H1 (cell line): ENCODE results near the gene ZNF112. TPM values are rescaled to one million over a fixed set of nuclear protein-coding genes. Genes with fewer than 3 reads are reported as not detected.

Source experiments
- BACH1 ChIP-seq: IDR thresholded peaks from 2 replicates; pipeline ENCODE4 v1.6.1; 2012; ENCODE audit warnings: low read length, improper control_type of control experiment
- CEBPB ChIP-seq: IDR thresholded peaks from 2 replicates; pipeline ENCODE4 v1.6.1; 2012; ENCODE audit warnings: low read depth, low read length
- CHD1 ChIP-seq: IDR thresholded peaks from 2 replicates; pipeline ENCODE4 v1.6.1; 2012; ENCODE audit warnings: low read depth, low read length, improper control_type of control experiment
- CREB1 ChIP-seq: IDR thresholded peaks from 2 replicates; pipeline ENCODE4 v1.6.1; 2012; ENCODE audit warnings: inconsistent platforms
- EP300 ChIP-seq, 2 experiments: IDR thresholded peaks; 1 replicate in 1 of 2; 2 replicates in 1 of 2; pipeline ENCODE4 v1.6.1; 2011 to 2012; ENCODE audit warnings: low read depth in 2 of 2, low read length in 2 of 2, mild to moderate bottlenecking in 2 of 2, borderline replicate concordance in 1 of 2, inconsistent platforms in 1 of 2, moderate library complexity in 1 of 2
- HDAC6 ChIP-seq: IDR thresholded peaks from one replicate; pipeline ENCODE4 v1.7.1; 2012; ENCODE audit warnings: low read depth, mild to moderate bottlenecking, inconsistent platforms, low read length, moderate library complexity
- POLR2A ChIP-seq, 2 experiments: IDR thresholded peaks; 1 replicate in 1 of 2; 2 replicates in 1 of 2; pipeline ENCODE4 v1.6.1; 2011; ENCODE audit warnings: low read depth in 2 of 2, low read length in 2 of 2, mild to moderate bottlenecking in 2 of 2; ENCODE audit errors: control extremely low read depth in 1 of 2
- RAD21 ChIP-seq, 2 experiments: IDR thresholded peaks in 1 of 2; conservative IDR thresholded peaks in 1 of 2; 2 replicates each; pipeline ENCODE4 v1.6.1; 2011; ENCODE audit warnings: low read depth in 2 of 2, low read length in 2 of 2, improper control_type of control experiment in 1 of 2, inconsistent platforms in 1 of 2, mild to moderate bottlenecking in 1 of 2, moderate library complexity in 1 of 2
- RBBP5 ChIP-seq: IDR thresholded peaks from 2 replicates; pipeline ENCODE4 v1.7.1; 2012; ENCODE audit warnings: low read depth, mild to moderate bottlenecking, inconsistent platforms, low read length, moderate library complexity, borderline replicate concordance
- TBP ChIP-seq: IDR thresholded peaks from 2 replicates; pipeline ENCODE4 v1.6.1; 2011; ENCODE audit warnings: low read depth, low read length, improper control_type of control experiment
- polyA plus RNA-seq, 7 experiments: library from polyadenylated mRNA; depleted of rRNA in 3 of 7; stranded (reverse) in 5 of 7; unstranded in 2 of 7; fragments of >200 nt in 5 of 7; fragments of 200-250 nt in 2 of 7; gene quantifications; 1 replicate in 5 of 7; 2 replicates in 1 of 7; 4 replicates in 1 of 7; pipeline versions ENCODE4 v1.2.1 to v1.2.3, GENCODE V29; 2011 to 2013; ENCODE audit warnings: missing spikeins in 2 of 7, mixed read lengths in 2 of 7
- total RNA-seq: library from RNA; stranded (reverse); fragmentation: NEBNext Ultra II Directional; extraction: Animal tissue kit (Norgen Biotek cat#: 25700); gene quantifications from 2 replicates; pipeline ENCODE4 v1.2.1, GENCODE V29; 2021
- TF ChIP-seq, protein P1 (sequence below): fragments of 300-600 bp; sonication (generic); IDR thresholded peaks from 2 replicates; pipeline ENCODE4 v1.7.1; 2012; ENCODE audit warnings: low read length, moderate library complexity, mild to moderate bottlenecking, inconsistent platforms; ENCODE audit not compliant: insufficient replicate concordance
- TF ChIP-seq, protein P2 (sequence below): IDR thresholded peaks from 2 replicates; pipeline ENCODE4 v1.6.1; 2012; ENCODE audit warnings: inconsistent platforms

Gene ZNF112
- total and polyA plus RNA-seq, 2 of the 8 experiments (the other 6 are each of a cell fraction or from before 2014, with no cell fraction given): 0.70 to 2.8 TPM

DNA sequence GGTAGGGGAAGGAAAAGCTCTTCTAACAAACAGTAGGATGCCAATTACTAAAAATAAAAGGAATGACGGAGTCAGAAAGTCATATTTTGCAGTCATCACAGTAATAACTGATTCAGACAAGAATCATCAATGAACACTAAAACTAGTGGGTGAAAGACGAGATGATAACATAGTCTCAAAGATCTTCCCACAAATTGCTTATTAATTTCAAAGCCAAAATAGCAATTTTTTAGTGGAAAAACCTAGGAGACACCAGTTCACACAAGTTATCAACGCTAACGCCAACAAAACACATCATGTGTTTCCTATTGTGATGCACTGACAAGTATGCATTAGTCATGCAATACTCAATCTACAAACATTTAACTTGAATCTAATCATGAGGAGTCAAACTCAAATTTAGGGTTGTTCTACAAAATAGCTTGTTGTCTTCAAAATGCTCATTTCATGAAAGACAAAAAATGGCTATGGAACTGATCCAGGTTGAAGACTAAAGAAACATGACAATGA lies 78.2 kb downstream of the ZNF112 start (continued):
- TF ChIP-seq, protein P1, sequence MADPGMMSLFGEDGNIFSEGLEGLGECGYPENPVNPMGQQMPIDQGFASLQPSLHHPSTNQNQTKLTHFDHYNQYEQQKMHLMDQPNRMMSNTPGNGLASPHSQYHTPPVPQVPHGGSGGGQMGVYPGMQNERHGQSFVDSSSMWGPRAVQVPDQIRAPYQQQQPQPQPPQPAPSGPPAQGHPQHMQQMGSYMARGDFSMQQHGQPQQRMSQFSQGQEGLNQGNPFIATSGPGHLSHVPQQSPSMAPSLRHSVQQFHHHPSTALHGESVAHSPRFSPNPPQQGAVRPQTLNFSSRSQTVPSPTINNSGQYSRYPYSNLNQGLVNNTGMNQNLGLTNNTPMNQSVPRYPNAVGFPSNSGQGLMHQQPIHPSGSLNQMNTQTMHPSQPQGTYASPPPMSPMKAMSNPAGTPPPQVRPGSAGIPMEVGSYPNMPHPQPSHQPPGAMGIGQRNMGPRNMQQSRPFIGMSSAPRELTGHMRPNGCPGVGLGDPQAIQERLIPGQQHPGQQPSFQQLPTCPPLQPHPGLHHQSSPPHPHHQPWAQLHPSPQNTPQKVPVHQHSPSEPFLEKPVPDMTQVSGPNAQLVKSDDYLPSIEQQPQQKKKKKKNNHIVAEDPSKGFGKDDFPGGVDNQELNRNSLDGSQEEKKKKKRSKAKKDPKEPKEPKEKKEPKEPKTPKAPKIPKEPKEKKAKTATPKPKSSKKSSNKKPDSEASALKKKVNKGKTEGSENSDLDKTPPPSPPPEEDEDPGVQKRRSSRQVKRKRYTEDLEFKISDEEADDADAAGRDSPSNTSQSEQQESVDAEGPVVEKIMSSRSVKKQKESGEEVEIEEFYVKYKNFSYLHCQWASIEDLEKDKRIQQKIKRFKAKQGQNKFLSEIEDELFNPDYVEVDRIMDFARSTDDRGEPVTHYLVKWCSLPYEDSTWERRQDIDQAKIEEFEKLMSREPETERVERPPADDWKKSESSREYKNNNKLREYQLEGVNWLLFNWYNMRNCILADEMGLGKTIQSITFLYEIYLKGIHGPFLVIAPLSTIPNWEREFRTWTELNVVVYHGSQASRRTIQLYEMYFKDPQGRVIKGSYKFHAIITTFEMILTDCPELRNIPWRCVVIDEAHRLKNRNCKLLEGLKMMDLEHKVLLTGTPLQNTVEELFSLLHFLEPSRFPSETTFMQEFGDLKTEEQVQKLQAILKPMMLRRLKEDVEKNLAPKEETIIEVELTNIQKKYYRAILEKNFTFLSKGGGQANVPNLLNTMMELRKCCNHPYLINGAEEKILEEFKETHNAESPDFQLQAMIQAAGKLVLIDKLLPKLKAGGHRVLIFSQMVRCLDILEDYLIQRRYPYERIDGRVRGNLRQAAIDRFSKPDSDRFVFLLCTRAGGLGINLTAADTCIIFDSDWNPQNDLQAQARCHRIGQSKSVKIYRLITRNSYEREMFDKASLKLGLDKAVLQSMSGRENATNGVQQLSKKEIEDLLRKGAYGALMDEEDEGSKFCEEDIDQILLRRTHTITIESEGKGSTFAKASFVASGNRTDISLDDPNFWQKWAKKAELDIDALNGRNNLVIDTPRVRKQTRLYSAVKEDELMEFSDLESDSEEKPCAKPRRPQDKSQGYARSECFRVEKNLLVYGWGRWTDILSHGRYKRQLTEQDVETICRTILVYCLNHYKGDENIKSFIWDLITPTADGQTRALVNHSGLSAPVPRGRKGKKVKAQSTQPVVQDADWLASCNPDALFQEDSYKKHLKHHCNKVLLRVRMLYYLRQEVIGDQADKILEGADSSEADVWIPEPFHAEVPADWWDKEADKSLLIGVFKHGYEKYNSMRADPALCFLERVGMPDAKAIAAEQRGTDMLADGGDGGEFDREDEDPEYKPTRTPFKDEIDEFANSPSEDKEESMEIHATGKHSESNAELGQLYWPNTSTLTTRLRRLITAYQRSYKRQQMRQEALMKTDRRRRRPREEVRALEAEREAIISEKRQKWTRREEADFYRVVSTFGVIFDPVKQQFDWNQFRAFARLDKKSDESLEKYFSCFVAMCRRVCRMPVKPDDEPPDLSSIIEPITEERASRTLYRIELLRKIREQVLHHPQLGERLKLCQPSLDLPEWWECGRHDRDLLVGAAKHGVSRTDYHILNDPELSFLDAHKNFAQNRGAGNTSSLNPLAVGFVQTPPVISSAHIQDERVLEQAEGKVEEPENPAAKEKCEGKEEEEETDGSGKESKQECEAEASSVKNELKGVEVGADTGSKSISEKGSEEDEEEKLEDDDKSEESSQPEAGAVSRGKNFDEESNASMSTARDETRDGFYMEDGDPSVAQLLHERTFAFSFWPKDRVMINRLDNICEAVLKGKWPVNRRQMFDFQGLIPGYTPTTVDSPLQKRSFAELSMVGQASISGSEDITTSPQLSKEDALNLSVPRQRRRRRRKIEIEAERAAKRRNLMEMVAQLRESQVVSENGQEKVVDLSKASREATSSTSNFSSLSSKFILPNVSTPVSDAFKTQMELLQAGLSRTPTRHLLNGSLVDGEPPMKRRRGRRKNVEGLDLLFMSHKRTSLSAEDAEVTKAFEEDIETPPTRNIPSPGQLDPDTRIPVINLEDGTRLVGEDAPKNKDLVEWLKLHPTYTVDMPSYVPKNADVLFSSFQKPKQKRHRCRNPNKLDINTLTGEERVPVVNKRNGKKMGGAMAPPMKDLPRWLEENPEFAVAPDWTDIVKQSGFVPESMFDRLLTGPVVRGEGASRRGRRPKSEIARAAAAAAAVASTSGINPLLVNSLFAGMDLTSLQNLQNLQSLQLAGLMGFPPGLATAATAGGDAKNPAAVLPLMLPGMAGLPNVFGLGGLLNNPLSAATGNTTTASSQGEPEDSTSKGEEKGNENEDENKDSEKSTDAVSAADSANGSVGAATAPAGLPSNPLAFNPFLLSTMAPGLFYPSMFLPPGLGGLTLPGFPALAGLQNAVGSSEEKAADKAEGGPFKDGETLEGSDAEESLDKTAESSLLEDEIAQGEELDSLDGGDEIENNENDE: no peak
- TF ChIP-seq BACH1 (no peak), RAD21 (IDR thresholded peaks at IDR 0.05 in 1 of 2, conservative IDR thresholded peaks at IDR 0.05 in 1 of 2; ENCODE audit: low read depth in 2 of 2, low read length in 2 of 2) (no peak), EP300 (IDR thresholded peaks at IDR 0.05; ENCODE audit: borderline replicate concordance in 1 of 2, low read depth in 2 of 2, low read length in 2 of 2) (no peak), CEBPB (no peak), CHD1 (no peak), TBP (no peak), RBBP5 (no peak), POLR2A (IDR thresholded peaks at IDR 0.05; ENCODE audit: control extremely low read depth in 1 of 2, low read depth in 2 of 2, low read length in 2 of 2) (no peak), HDAC6 (no peak), CREB1 (no peak)
- TF ChIP-seq, protein P2, sequence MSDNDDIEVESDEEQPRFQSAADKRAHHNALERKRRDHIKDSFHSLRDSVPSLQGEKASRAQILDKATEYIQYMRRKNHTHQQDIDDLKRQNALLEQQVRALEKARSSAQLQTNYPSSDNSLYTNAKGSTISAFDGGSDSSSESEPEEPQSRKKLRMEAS: no peak
